Panc1 (cell line): ENCODE data around the gene SLC9A9. TPM values are rescaled to one million over a fixed set of nuclear protein-coding genes. Genes with fewer than 3 reads are reported as not detected.

Source experiments
- ATAC-seq: fragments of 200-7000 bp; cut with Tn5 transposase; 2 replicates; pipeline ENCODE4 v1.9.1; 2020; ENCODE audit warnings: mild to moderate bottlenecking, moderate library complexity
- BruUV-seq: library from RNA; stranded (reverse); fragments of 400-500 nt; replicated peaks from 2 replicates; lab custom pipeline; 2021; lab: Mats Ljungman, UMichigan
- CTCF ChIA-PET: fragments of 300-600 bp; sonication (Branson Sonifier 250); formaldehyde crosslinking; loops from one replicate; lab custom pipeline; 2022; ENCODE audit warnings: antibody characterized with exemption; lab: Charles Lee
- POLR2A ChIA-PET: fragments of 300-600 bp; sonication (Branson Sonifier 250); formaldehyde crosslinking; loops from one replicate; lab custom pipeline; 2022; ENCODE audit warnings: antibody characterized with exemption; lab: Charles Lee
- DNase-seq: peaks from one replicate; pipeline ENCODE4 v3.0.0-alpha.2; 2010; ENCODE audit warnings: low read depth, low spot score
- H3K27ac ChIP-seq: 2 replicates; pipeline ENCODE4 v1.5.1; 2011; ENCODE audit warnings: mild to moderate bottlenecking, low read length, inconsistent platforms
- H3K27me3 ChIP-seq: fragments of 200-500 bp; sonication (Bioruptor generic); 2 replicates; pipeline ENCODE4 v1.6.0; 2014; ENCODE audit warnings: low read length, inconsistent platforms; ENCODE audit not compliant: control insufficient read depth, insufficient read depth
- H3K36me3 ChIP-seq: fragments of 200-500 bp; sonication (Bioruptor generic); 2 replicates; pipeline ENCODE4 v1.5.1; 2014; ENCODE audit warnings: inconsistent platforms, mild to moderate bottlenecking, low read length, moderate library complexity; ENCODE audit not compliant: control insufficient read depth, insufficient read depth
- H3K4me1 ChIP-seq: 2 replicates; pipeline ENCODE4 v1.5.1; 2011; ENCODE audit warnings: inconsistent platforms, mild to moderate bottlenecking, low read length, moderate library complexity; ENCODE audit not compliant: control insufficient read depth, insufficient read depth
- H3K4me3 ChIP-seq, 2 experiments: 2 replicates each; pipeline ENCODE4 v1.5.1; 2011 to 2012; ENCODE audit warnings: low read depth in 2 of 2, low read length in 2 of 2, mild to moderate bottlenecking in 2 of 2, inconsistent platforms in 1 of 2, moderate library complexity in 1 of 2
- H3K9me3 ChIP-seq: fragments of 200-500 bp; sonication (Bioruptor generic); 2 replicates; pipeline ENCODE4 v1.5.1; 2014; ENCODE audit warnings: low read depth, mild to moderate bottlenecking, inconsistent platforms, low read length, moderate library complexity; ENCODE audit not compliant: control insufficient read depth, insufficient read depth
- CTCF ChIP-seq: fragments of 450-650 bp; IDR thresholded peaks from 2 replicates; pipeline ENCODE4 v1.5.1; 2017; ENCODE audit warnings: mild to moderate bottlenecking
- POLR2AphosphoS5 ChIP-seq: IDR thresholded peaks from 2 replicates; pipeline ENCODE4 v1.6.1; 2012; ENCODE audit warnings: mild to moderate bottlenecking, low read depth, low read length, moderate library complexity
- REST ChIP-seq, 2 experiments: IDR thresholded peaks; 2 replicates each; pipeline ENCODE4 v1.6.1; 2011 to 2012; ENCODE audit warnings: low read depth in 2 of 2, control low read depth in 1 of 2, low read length in 1 of 2, mild to moderate bottlenecking in 1 of 2, moderate library complexity in 1 of 2; ENCODE audit not compliant: insufficient read depth in 1 of 2
- SIN3A ChIP-seq: IDR thresholded peaks from 2 replicates; pipeline ENCODE4 v1.6.1; 2012; ENCODE audit warnings: low read depth, mild to moderate bottlenecking, low read length, moderate library complexity, borderline replicate concordance; ENCODE audit not compliant: insufficient read depth
- TCF7L2 ChIP-seq: IDR thresholded peaks from 2 replicates; pipeline ENCODE4 v1.6.1; 2011; ENCODE audit warnings: mild to moderate bottlenecking, low read depth, low read length, inconsistent platforms
- in situ Hi-C: cut with HindIII; loops from 2 replicates; pipeline ENCODE4 v1.10.0; 2016; ENCODE audit warnings: low sequenced_read_pairs, low pct_unique_long_range_greater_than_20kb
- intact Hi-C: fragments of 100-400 bp; cut with micrococcal nuclease; formaldehyde crosslinking; loops from one replicate; pipeline ENCODE4 v1.10.0; 2022; ENCODE audit not compliant: unreplicated experiment
- total RNA-seq: library from RNA; stranded (reverse); gene quantifications from one replicate; pipeline ENCODE4 v1.2.1, GENCODE V29; 2021; ENCODE audit not compliant: unreplicated experiment

SLC9A9 gene
- total RNA-seq, 1 experiment from 2014 or later: not detected

GRCh38 chr3:143677430-143677829 is 170.8 kb downstream of the SLC9A9 start:
- no peaks in the 10 kb centered on the region for H3K4me1 ChIP-seq
- ChIA-PET POLR2A (no interaction called here), CTCF (no interaction called here)

GRCh38 chr3:143676747-143677146 is 171.5 kb downstream of the SLC9A9 start:
- in situ Hi-C loops: no loop called here
- no peak overlapping the region for H3K4me3 ChIP-seq
- ChIA-PET POLR2A (no interaction called here), CTCF (no interaction called here)
- no peaks in the 10 kb centered on the region for H3K36me3 ChIP-seq
- ATAC-seq (no peak), DNase-seq (no peak)
- H3K4me1 ChIP-seq: no peaks in the 10 kb centered on the region
- TF ChIP-seq SIN3A (no peak), TCF7L2 (no peak), POLR2AphosphoS5 (no peak), REST (IDR thresholded peaks at IDR 0.05; ENCODE audit: insufficient read depth in 1 of 2, low read depth in 2 of 2, low read length in 1 of 2) (no peak), CTCF (no peak)
- intact Hi-C loops: loop anchor here (10.0 kb wide), 1 partner anchor 622 kb away; no protein-coding TSS in a partner anchor
- BruUV-seq: no TSS peak
- H3K27ac ChIP-seq: no peak overlapping the region
- H3K9me3 ChIP-seq: no peaks in the 10 kb centered on the region
- no peaks in the 10 kb centered on the region for H3K27me3 ChIP-seq

More at GRCh38 chr3:143677430-143677829, 170.8 kb downstream of the SLC9A9 start:
- Histone ChIP-seq H3K36me3 (no peaks in the 10 kb centered on the region), H3K27me3 (no peaks in the 10 kb centered on the region), H3K27ac (no peak overlapping the region), H3K4me3 (no peak overlapping the region), H3K9me3 (no peaks in the 10 kb centered on the region)
- TF ChIP-seq REST (IDR thresholded peaks at IDR 0.05; ENCODE audit: insufficient read depth in 1 of 2, low read depth in 2 of 2, low read length in 1 of 2) (no peak), POLR2AphosphoS5 (no peak), TCF7L2 (no peak), CTCF (no peak), SIN3A (no peak)
- no TSS peak for BruUV-seq
- in situ Hi-C loops: no loop called here
- no peak for DNase-seq
- no peak for ATAC-seq
- intact Hi-C loops: loop anchor here (10.0 kb wide), 1 partner anchor 623 kb away; no protein-coding TSS in a partner anchor
